HT1080 (cell line): ENCODE results near the gene HIVEP2. TPM values are rescaled to one million over a fixed set of nuclear protein-coding genes. Genes with fewer than 3 reads are reported as not detected.

Source experiments
- DNase-seq: peaks from one replicate; pipeline ENCODE4 v3.0.0-alpha.2; 2015; ENCODE audit warnings: low read depth
- total RNA-seq: library from RNA; depleted of rRNA; stranded (reverse); fragments of >200 nt; shearing (Covaris generic); gene quantifications from 2 replicates; pipeline ENCODE4 v1.2.3, GENCODE V29; 2014

HIVEP2 gene
- total RNA-seq, 1 experiment from 2014 or later: 7.0 TPM

DNA sequence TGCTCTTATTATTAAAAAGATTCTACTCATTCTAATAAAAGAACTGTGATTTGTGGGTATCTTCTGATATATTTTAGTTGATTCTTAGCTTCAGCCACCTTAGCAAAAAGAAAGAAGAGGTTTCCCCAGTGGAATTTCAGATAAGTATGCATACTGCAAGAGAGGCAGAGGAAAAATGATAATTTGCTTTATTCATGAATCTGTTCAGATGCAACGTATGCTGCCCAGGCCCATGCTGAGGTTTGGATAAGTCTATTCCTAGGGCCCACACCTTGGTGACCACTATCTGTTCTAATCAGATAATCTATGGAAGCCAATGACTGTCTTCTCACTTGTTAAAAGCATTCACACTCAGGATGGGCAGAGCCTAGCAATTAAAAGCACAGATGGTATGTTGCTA lies 194.0 kb downstream of the HIVEP2 start:
- DNase-seq: no peak

DNA sequence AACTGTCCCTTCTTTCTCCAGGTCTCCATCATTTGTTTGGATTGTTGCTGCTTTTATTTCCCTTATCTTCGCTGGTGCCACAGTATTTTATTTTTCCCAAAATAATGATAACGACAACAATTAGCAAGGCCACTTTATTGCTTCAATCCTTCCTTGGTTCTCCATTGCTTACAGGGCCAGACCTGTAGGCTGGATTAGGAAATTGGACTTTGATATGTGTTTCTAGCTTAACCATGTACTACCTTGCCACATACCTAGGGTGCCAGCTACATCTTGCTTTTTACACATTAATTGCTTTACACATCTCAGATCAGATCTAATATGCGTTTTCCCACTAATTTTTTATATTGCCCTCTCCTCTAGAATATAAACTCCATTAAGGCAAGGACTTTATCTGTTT lies 195.4 kb downstream of the HIVEP2 start:
- DNase-seq: no peak

DNA sequence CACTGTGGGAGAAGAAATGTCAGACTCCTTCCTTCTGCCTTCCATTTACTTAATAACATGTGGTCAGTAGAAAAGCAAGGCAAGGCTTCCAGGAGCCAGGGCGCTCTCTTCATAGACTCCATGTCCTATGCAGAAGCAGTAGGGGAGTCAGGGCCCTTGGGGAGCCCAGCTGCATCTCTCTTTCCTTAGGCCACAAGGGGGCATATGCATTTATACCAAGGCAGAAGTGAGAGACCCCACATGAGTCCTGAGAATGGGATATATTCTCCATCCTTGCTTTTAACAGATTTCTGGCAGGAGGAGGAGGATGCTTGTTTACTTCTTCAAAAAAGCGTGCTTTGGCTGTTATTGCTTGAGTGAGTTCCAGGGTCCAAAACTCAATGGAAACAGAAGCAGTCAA lies 198.5 kb downstream of the HIVEP2 start:
- peak; percentile 39 for DNase-seq

DNA sequence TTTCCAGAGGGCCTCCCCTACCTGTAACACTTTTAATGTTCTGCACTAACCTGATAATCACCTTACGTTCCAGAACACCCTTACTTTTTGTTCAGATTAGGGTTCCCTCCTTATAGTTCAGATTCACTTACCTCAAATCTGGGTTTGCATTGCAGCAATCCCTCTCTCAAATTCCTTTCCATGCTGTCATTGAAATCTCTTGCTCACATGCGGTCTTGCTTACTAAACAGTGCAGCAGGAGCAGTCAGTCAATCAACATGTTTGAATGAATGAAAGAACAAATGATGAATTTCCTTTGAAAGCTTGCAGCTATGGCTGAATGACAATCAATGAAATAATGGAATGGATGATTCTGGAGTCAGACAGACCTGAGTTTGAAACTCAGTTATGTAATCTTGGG lies 200.1 kb downstream of the HIVEP2 start:
- no peak for DNase-seq

DNA sequence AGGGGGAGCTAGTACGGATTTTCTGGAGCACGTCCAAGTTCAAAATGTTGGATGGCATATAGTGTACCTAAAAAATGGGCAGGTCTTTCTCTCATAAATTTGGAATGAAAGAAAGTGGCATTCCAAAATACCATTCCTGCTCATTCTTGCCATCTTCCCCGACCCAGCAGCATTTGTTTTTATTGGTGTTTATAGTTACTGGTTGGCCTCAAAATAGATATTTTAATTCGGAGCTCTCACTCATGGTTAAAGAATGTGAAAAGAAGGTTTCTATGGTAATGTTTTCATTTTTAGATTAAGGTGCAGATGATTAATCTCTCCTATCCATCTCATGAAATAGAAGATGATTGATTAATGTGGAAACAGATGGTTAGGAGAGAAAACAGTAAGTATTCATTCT lies 204.5 kb downstream of the HIVEP2 start:
- no peak for DNase-seq

DNA sequence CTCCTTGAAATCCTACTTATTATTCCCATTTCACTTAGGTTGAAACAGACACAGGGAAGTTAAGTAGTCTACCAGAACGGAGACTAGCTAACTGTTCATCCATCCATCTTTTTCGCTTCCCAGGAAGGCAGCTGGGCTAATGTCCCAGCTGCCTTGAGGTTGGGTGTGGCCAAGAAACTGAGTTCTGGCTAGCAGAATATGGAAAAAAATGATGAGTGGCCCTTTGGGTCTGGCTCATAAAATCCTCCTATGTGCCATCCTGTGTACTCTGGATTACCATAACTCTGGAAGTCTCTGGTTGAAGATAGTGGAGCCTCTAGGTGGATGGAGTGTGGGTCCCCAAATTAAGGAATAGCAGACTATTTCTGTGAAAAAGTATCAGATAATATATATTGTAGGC lies 206.2 kb downstream of the HIVEP2 start:
- no peak for DNase-seq

DNA sequence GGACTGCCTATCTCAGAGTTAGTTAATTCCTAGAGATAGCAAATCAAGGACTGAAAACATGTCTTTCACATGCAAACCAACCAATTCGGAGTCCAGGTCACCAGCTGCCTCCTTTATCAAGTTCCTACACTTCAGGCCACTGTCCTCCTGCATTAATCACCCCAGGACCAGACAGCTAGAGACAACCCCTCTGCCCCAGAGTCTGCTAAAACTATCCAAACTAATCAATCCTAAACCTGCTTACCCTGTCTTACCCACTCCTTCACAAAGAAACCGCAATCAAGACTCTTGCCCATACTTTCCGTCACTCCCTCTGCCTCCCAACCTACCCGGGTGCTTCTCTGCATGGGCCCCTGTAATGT lies 207.0 kb downstream of the HIVEP2 start:
- DNase-seq: no peak

DNA sequence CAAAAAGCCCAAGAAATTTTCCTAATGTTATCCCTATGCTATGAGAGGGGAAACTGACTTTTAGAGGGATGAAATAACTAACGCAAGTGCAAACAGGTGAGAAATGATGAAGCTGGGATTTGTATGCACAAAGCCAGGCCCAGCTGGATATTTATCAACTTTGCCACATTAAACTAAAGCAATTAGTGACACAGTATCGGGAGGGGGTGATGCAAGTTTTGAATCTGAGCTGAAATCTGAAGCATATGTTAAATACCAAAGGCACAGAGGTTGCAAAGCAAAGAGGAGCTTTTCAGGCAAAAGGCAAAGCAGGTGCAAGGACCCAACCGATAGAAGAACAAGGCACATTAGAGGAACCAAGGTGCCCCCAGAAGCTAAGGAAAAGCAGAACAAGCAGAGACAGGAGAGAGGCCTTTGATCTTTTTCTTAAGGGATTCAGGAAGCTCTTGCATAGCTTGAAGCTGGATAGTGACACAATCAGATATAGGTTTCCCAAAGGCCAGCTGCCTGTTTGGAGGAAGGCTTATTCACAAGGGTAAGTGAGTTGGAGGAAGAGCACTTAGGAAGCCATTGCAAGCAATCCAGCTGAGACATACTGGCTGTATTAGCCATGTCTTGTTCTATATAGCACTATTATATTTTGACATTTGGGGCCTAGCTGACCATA lies 207.5 kb downstream of the HIVEP2 start:
- no peak for DNase-seq

DNA sequence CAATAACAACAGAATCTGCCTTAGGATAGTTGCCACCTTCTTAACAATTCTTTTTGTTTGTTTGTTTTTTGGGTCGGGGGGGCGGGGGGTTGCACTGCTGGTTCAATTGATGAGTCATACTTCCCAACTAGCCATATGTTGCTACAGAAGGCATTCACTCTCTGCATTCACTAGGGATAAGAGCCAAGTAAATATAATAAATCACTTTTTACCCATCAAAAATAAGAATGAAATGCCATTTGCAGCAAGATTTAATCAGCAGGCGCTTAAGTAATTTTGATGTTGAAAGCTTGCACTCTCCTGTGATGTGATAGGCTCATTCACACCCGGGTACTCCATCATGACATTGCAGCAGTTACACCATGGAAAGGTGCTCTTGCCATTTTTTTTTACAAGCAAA lies 209.8 kb downstream of the HIVEP2 start:
- DNase-seq: no peak

DNA sequence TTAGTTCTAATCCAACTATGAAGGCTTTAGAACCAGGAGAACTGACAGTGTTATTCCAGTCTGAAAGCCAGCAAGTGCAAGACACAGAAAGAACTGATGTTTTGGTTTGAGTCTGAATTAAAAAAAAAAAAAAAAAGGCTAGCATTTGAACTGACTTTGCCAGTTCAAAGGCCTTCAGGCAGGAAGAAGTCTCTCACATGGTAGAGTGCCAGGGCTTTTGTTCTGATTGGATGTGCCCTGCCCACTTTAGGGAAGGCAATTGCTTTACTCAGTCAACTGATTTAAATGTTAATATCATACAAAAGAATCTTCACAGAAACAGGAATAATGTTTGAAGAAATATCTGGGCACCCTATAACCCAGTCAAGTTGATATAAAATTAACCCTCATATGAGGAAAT lies 212.2 kb downstream of the HIVEP2 start:
- no peak for DNase-seq

DNA sequence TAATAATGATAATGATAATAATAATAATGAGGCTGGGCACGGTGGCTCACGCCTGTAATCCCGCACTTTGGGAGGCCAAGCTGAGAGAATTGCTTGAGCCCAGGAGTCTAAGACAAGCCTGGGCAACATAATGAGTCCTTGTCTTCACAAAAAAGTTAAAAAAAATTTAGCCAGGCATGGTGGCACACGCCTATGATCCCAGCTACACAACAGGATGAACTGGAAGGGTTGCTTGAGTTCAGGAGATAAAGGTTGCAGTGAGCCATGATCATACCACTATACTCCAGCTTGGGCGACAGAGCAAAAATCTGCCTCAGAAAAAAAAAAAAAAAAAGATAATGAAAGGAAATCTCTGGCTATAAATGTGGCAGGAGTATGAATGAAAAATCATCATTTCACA lies 213.4 kb downstream of the HIVEP2 start:
- DNase-seq: no peak

DNA sequence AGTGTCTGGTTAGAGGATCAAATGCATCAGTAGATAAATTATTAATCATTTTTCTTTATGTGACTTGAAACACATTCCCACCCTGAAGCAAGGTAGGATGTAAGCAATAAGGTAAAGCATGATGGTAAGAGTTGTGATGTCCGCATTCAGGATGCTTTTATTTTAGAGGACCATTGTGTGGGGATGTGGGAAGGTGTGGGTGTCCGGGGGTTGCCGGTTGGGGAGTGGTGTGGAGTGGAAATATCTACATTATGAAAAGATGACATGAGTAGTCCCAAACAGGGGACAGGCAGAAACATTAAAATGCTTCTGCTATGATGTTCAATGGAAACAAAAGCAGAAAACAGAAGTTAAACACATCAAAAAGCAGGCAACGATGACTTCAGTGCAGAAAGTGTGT lies 215.4 kb downstream of the HIVEP2 start:
- DNase-seq: no peak

DNA sequence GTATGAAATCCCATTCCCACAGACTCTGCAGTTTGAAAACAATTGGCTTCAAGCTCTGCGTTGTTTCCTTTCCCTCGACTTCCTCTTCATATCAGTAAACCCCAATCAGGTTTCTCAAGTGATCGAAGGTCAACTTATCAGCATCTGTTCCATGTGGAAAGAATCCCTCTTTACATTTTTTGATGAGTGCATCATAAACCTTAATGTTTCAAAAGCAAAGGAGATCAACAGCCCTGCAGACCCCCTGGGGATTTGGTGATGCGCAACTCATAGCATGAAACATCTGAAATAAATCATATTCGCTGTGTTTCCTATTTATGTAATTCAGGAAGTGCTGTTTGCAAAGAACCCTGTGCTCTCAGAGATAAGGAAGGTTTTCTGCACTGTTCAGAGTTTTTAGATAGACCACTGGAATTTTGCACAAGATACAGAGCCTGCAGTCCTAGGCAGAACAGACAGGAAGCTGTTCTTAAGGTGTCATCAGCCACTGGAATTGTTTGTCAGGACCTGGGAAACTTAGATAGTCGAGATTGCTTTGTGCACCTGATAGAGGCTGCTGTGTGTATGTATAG lies 216.0 kb downstream of the HIVEP2 start:
- DNase-seq: no peak

DNA sequence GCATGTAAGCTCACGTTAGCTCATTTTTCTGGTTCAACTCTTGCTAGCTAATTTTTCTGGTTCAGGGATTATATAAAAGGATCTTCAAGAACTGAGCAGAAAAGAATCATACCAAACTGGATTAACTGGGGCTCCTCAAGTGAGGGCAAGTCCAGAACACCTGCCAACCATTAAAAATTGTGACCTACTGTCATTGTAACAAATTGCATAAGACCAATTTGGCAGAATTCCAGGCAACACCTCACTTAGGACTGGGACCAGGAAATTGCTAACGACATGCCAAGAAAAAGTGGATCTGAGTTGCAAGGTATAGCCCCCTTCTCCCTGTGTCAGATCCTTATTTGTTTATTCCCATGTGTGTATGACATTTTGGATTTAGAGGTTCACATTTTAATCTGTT lies 216.6 kb downstream of the HIVEP2 start:
- no peak for DNase-seq

DNA sequence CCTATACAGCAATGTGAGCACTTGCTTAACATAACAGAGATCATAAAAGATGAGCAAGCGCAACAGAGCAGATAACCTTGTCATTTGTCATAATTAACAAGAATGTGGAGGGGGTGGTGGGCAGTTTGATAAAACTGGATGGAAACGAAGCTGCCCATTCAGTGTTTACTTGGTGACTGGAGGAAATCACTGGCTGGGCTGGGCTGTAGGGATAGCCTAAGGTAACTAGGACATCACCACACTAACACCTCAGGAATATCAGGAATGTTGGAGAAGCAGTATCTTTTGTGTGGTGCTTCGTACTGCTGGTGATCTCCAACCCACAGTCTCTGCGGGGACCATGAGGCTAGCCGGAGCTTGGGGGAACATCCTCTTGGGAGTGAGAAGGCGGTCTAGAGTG lies 218.4 kb downstream of the HIVEP2 start:
- no peak for DNase-seq

DNA sequence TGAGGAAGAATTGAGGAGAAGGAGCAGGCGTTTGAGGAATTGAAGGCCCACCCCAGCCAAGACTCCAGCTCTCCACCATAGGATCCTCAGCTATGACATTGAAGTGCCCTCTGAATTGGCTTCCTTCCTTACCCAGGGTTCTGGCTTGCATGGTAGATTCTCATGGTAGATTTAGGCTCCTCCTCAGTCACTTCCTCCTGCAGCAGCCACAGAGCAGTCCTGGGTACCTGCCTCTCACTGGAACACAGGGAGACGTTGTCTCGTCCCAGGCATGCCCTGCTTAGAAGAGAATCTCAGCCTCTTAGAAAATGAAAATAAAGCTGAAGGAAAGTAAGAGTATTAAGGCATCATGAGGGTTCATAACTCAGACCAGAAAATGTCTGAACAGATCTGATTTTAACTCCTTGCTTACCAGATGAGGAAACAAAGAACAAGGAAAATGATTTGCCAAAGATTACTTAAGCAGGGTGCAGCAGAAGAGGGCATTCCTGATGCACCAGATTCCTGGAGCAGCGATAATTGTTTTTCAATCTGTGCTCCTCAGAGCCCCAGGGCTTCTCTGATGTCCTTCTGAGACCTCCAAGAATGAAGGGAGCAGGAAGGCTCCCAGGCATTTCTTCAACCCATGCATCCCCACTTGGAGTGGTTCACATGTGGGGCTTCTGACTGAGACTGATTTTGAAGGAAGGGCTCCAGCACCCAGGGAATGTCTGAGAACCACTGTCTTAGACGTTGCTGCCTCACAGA lies 219.8 kb downstream of the HIVEP2 start:
- DNase-seq: no peak

DNA sequence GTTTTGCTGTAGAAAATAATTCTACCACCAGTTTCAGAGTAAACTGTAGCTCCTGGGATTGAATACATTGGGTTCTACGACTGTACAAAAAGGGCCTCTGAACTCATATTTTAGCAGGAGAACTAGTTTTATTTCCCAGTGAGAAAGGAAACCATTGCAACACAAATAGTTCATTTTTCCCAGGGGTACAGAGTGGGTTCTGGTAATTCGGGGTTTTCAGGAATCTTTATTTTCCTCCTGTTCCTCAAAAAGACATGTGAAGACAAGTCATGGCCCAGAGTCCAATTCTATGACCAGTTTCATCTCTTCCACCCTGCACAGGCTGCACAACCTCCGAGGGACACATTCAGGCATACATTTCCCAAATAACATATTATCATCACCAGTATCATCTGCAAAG lies 222.1 kb downstream of the HIVEP2 start:
- no peak for DNase-seq

DNA sequence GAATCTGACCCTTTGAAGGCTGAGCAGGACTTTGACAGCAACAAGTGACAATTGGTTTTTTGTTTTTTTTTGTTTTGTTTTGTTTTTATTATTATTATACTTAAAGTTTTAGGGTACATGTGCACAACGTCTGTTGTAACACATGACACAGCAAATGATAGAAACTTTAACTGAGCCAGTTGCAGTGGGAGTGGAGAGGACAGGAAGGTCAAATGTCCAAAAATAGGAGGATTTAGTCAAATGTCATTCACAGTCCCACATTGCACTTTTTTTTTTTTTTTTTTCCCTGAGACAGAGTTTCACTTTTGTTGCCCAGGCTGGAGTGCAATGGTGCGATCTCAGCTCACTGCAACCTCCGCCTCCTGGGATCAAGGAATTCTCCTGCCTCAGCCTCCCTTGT lies 223.0 kb downstream of the HIVEP2 start:
- DNase-seq: no peak

DNA sequence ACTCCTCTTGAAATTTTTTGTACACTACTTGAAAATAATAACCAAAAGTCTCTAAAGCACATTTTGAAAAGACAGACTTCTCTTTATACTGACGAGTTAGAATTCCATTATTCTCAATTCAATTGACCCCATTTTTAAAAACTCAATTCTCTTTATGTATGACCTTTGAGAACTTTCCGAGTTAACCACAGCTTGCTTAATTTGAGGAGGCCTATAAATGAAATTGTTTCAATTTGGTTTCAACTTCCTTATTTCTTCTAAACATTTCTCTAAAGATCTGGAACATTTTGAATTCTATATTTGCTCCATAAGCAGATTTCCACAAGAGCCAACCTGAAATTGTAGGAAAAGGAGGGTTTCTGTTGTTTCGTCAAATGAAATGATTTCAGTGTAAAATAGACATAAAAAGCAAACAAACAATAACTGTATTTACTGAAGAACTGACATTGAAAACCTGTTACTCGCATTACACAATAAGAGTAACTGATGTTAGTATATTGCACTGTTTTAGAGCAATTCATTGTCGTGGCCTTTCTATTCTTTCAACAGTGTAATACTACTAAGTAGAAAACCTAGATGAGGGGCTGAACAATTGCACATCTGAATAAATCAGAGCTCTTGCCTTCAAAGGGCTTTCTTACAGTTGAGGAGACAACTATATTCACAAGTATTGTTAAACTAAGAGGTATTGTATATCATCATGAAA lies 223.6 kb downstream of the HIVEP2 start:
- no peak for DNase-seq

DNA sequence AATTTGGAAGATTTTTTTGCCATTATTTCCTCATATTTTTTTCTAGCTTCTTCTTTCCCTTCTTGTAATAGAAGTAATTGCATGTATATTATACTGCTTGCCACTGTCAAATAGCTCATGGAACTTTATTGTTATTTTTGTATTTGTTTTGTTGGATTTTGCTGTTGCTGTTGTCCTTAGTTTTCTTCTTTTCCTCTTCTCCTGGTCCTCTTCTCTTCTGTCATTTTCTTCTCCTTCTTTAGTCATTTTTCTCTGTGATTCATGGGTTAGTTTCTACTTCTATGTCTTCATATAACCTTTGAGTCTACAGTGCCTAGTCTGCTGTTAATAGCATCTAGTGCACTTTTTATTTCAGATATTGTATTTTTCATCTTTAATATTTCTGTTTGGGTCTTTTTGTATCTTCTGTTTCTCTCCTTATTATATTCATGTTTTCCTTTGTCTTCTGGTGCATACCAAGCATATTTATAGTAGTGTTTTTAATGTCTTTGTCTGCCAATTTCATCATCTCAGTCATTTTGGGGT lies 226.2 kb downstream of the HIVEP2 start:
- DNase-seq: no peak

DNA sequence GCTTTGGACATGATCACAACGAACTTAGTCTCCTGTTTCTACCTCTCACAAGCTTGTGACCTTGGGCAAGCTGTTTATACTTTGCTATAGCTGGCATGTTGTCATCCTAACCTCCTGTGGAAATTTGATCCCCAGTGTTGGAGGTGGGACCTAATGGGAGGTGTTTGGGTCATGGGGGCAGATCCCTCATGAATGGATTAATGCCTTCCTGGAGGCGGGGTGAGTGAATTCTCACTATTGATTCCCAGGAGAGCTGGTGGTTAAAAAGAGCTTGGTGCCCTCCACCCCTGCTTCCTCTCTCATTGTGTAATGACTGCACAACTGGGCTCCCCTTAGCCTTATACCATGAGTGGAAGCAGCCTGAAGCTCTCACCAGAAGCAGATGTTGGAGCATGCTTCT lies 228.9 kb downstream of the HIVEP2 start:
- peak; percentile 27 for DNase-seq
